ENCODE data around the gene IMPDH1. TPM values are rescaled to one million over a fixed set of nuclear protein-coding genes. Genes with fewer than 3 reads are reported as not detected.
A peak's percentile ranks its signal among the peaks of the same experiment; 100 is the strongest.

IMPDH1 gene
- total and polyA plus RNA-seq, 9 of the 15 experiments (the other 6 are each of a cell fraction or from before 2014, with no cell fraction given): 0.80 to 118 (median 64.3) TPM

GRCh38 chr7:128364166-128364870 lies 45.5 kb downstream of the IMPDH1 start:
- ATAC-seq (peak; percentile 7; the same call in 2 of the 3 replicates), DNase-seq (ENCODE audit: extremely low read depth in 1 of 4, low spot score in 3 of 4) (peak in 1 of 4 experiments; percentile 37), FAIRE-seq (peak; percentile 57)
- BruUV-seq (replicated peaks): no TSS peak
- Histone ChIP-seq H3K36me3 (ENCODE audit: control insufficient read depth, insufficient read depth, low read length) (no peaks in the 10 kb centered on the region), H3K27ac (ENCODE audit: extremely low read depth, low read depth, low read length) (no peak overlapping the region), H3K79me2 (ENCODE audit: control insufficient read depth, insufficient read depth, low read length) (no peaks in the 10 kb centered on the region), H3K9me1 (ENCODE audit: control insufficient read depth, insufficient read depth, low read length) (no peaks in the 10 kb centered on the region), H2AFZ (ENCODE audit: low read depth, low read length) (no peak overlapping the region), H3K9me3 (replicated peaks; ENCODE audit: control insufficient read depth, insufficient read depth, low read depth, low read length) (no peaks in the 10 kb centered on the region), H3K4me1 (replicated peaks in 1 of 2; ENCODE audit: control insufficient read depth in 2 of 2, insufficient read depth in 2 of 2, low read length in 2 of 2) (peaks cover 6 to 19% of the 10 kb centered on the region in 2 experiments; a peak in 3 of 5 replicates), H3K27me3 (ENCODE audit: control insufficient read depth in 2 of 2, insufficient read depth in 2 of 2, low read length in 2 of 2) (peaks cover 49 to 52% of the 10 kb centered on the region in 2 experiments), H3K9ac (ENCODE audit: insufficient read depth in 1 of 2, low read depth in 2 of 2, low read length in 2 of 2) (no peak overlapping the region), H4K20me1 (replicated peaks; ENCODE audit: control insufficient read depth, insufficient read depth, low read length) (no peaks in the 10 kb centered on the region; the same call in 1 of the 2 replicates), H3K4me2 (ENCODE audit: insufficient read depth, low read length) (no peak overlapping the region), H3K4me3 (no peak overlapping the region)
- 0% methylated on average over 4 of the region's 4 CpGs for WGBS (ENCODE audit: insufficient coverage, low coverage, missing lambda C conversion rate)
- in situ Hi-C loops (cut with MboI): no loop called here
- CTCF ChIA-PET (ENCODE audit: low intra/inter-chr PET ratio): no interaction called here
- intact Hi-C loops (cut with micrococcal nuclease): no loop called here
- POLR2A ChIA-PET: interaction anchor here (2.2 kb wide), 1 partner anchor 9 kb away, joined by 6 read pairs; no protein-coding TSS in a partner anchor
- no peak for TF ChIP-seq TFAM (CRISPR knock-in tag; conservative IDR thresholded peaks at IDR 0.05)
- no peak for TF ChIP-seq ZNF830 (CRISPR knock-in tag; IDR thresholded peaks at IDR 0.05)
- TF ChIP-seq ZBTB17 (CRISPR knock-in tag; IDR thresholded peaks at IDR 0.05): no peak
- no peak for TF ChIP-seq CHD2 (IDR thresholded peaks at IDR 0.05; ENCODE audit: low read depth, low read length)
- TF ChIP-seq MYNN (IDR thresholded peaks at IDR 0.05): no peak
- no peak for TF ChIP-seq MYNN (CRISPR knock-in tag; IDR thresholded peaks at IDR 0.05)
- no peak for TF ChIP-seq LEF1 (IDR thresholded peaks at IDR 0.05)
- no peak for TF ChIP-seq ZBED1 (IDR thresholded peaks at IDR 0.05)
- TF ChIP-seq NR1H2 (CRISPR knock-in tag; IDR thresholded peaks at IDR 0.05): no peak
- no peak for TF ChIP-seq E2F6 (IDR thresholded peaks at IDR 0.05; ENCODE audit: borderline replicate concordance in 1 of 2, extremely low read depth in 1 of 2, insufficient read depth in 1 of 2, insufficient read length in 1 of 2, low read depth in 1 of 2, low read length in 1 of 2, poor library complexity in 1 of 2, severe bottlenecking in 1 of 2)
- TF ChIP-seq CBFA2T2 (conservative IDR thresholded peaks at IDR 0.05): peak; percentile 54
- 0 out of 2 replicates have a peak, but pooled peaks have one; percentile 22 for TF ChIP-seq GABPA (tag; conservative IDR thresholded peaks at IDR 0.05; ENCODE audit: low read depth)
- no peak for TF ChIP-seq KDM5B (IDR thresholded peaks at IDR 0.05; ENCODE audit: insufficient replicate concordance, low read depth, low read length)
- no peak for TF ChIP-seq MTA2 (IDR thresholded peaks at IDR 0.05; ENCODE audit: low read depth)
- TF ChIP-seq ZNF398 (CRISPR knock-in tag; IDR thresholded peaks at IDR 0.05): no peak
- TF ChIP-seq ID3 (CRISPR knock-in tag; IDR thresholded peaks at IDR 0.05): no peak
- no peak for TF ChIP-seq ID3 (tag; IDR thresholded peaks at IDR 0.05)
- no peak for TF ChIP-seq SREBF2 (CRISPR knock-in tag; IDR thresholded peaks at IDR 0.05)
- no peak for TF ChIP-seq RAD51 (IDR thresholded peaks at IDR 0.05; ENCODE audit: borderline replicate concordance, low read depth)
- no peak for TF ChIP-seq PHB2 (IDR thresholded peaks at IDR 0.05; ENCODE audit: low read depth)
